A549 (cell line): ENCODE measurements around the gene DOCK1.

Experiments used
- CTCF ChIP-seq: fragments of >200 bp; sonication (Bioruptor Twin); formaldehyde crosslinking; IDR thresholded peaks from 3 replicates; pipeline ENCODE4 v1.5.1; 2016
- HDAC2 ChIP-seq: fragments of 200-600 bp; sonication (generic); IDR thresholded peaks from 2 replicates; pipeline ENCODE4 v1.6.1; 2016
- KDM1A ChIP-seq: fragments of 200-600 bp; sonication (generic); IDR thresholded peaks from 2 replicates; pipeline ENCODE4 v1.6.1; 2016; ENCODE audit warnings: low read depth, mild to moderate bottlenecking
- KDM5A ChIP-seq: fragments of 200-600 bp; sonication (generic); IDR thresholded peaks from 2 replicates; pipeline ENCODE4 v1.6.1; 2016; ENCODE audit warnings: antibody characterized with exemption, mild to moderate bottlenecking
- MYC ChIP-seq: IDR thresholded peaks from 2 replicates; pipeline ENCODE4 v1.6.1; 2012; ENCODE audit warnings: mild to moderate bottlenecking, inconsistent platforms, low read length, improper control_type of control experiment, borderline replicate concordance
- TF ChIP-seq, protein P1 (sequence below): IDR thresholded peaks from 2 replicates; pipeline ENCODE4 v1.6.1; 2012

DNA sequence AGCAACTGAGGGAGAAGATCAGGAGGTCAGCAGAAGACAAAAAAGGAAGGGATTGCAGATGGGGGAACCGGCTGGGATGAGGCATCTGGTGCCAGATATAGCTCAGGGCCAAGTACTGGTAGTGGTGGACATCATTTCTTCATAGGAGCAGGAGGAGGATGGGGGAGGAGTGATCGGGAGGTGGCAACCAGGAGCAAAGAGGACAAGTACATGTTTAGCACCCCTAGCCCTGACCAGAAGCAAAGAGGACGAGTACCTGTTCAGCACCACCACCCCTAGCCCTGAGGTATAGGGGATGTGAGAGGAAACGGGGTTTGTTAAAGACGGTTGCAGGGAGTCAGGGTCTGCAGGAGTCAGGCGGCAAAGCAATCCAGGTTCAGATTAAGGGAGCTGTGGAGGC lies 559.3 kb downstream of the DOCK1 start:
- no peak for TF ChIP-seq KDM5A
- TF ChIP-seq, protein P1, sequence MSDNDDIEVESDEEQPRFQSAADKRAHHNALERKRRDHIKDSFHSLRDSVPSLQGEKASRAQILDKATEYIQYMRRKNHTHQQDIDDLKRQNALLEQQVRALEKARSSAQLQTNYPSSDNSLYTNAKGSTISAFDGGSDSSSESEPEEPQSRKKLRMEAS: no peak
- no peak for TF ChIP-seq CTCF
- no peak for TF ChIP-seq HDAC2
- no peak for TF ChIP-seq KDM1A
- no peak for TF ChIP-seq MYC
